GM23248 (cell line): ENCODE measurements around the gene LRP1.

ENCODE experiments used
- EZH2 ChIP-seq: fragments of 200-600 bp; sonication (generic); IDR thresholded peaks from 2 replicates; pipeline ENCODE4 v1.6.1; 2018; ENCODE audit warnings: antibody characterized with exemption, mild to moderate bottlenecking; ENCODE audit not compliant: insufficient read depth, poor library complexity, severe bottlenecking
- EZH2phosphoT487 ChIP-seq: fragments of 200-600 bp; sonication (generic); IDR thresholded peaks from 2 replicates; pipeline ENCODE4 v1.6.1; 2018; ENCODE audit warnings: antibody characterized with exemption, moderate library complexity, mild to moderate bottlenecking, low read depth; ENCODE audit not compliant: insufficient read depth

DNA sequence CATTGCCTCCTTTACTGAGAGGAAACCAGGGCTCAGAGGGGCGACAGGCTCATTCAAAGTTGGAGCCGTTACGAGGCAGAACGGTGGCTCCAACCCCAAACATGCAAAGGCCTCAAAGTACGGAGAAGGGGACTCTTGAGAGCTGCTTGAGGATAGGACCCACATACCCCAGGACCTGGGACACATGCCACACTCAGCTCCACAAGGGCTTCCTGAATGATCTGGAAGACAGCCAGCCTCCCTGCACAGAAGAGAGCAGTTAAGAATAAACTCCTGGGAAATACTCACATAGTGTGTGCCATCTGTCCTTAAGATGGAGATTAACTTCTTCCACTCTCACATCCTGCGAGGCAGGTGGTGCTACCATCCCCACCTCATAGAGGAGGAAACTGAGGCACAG lies 61.8 kb downstream of the LRP1 start:
- TF ChIP-seq EZH2phosphoT487 (no peak), EZH2 (no peak)
